ENCODE results near the gene FGD5.

FGD5 gene

GRCh38 chr3:14820156-14820555 lies 1.4 kb downstream of the FGD5 start:
- peaks cover 3% of the 10 kb centered on the region for H3K4me1 ChIP-seq (ENCODE audit: control insufficient read depth, insufficient read depth, low read length, poor library complexity, severe bottlenecking)
- peaks cover 14% of the 10 kb centered on the region for H3K36me3 ChIP-seq (ENCODE audit: control insufficient read depth, insufficient read depth, low read length)
- H3K27ac ChIP-seq (ENCODE audit: low read depth, low read length, severe bottlenecking) = no peak overlapping the region
- H3K9me3 ChIP-seq (ENCODE audit: control insufficient read depth, low read length) = no peaks in the 10 kb centered on the region
- H3K4me3 ChIP-seq (ENCODE audit: extremely low read depth, insufficient read depth, low read length, poor library complexity, severe bottlenecking) = no peak overlapping the region
- 86 to 97% methylated on average over 14 to 15 of the region's 17 CpGs for WGBS, 2 experiments (ENCODE audit: insufficient coverage in 2 of 2)

DNA sequence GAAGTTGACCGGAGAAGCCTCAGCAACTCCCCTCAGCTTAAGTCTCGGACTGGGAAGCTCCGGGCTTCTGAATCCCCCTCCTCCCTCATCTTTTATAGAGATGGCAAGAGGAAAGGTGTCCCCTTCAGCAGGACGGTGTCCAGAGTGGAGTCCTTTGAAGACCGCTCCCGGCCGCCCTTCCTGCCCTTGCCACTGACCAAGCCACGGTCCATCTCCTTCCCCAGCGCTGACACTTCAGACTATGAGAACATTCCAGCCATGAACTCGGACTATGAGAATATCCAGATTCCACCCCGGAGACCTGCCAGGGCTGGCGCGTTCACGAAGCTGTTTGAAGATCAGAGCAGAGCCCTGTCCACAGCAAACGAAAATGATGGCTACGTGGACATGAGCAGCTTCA lies 2.4 kb downstream of the FGD5 start:
- Histone ChIP-seq H3K4me3 (ENCODE audit: extremely low read depth, insufficient read depth, low read length, poor library complexity, severe bottlenecking) (no peak overlapping the region), H3K4me1 (ENCODE audit: control insufficient read depth, insufficient read depth, low read length, poor library complexity, severe bottlenecking) (peaks cover 3% of the 10 kb centered on the region), H3K9me3 (ENCODE audit: control insufficient read depth, low read length) (no peaks in the 10 kb centered on the region), H3K27ac (ENCODE audit: low read depth, low read length, severe bottlenecking) (no peak overlapping the region), H3K36me3 (ENCODE audit: control insufficient read depth, insufficient read depth, low read length) (peaks cover 14% of the 10 kb centered on the region)
- WGBS, 2 experiments (ENCODE audit: insufficient coverage in 2 of 2) = 96 to 97% methylated on average over 10 to 14 of the region's 16 CpGs

- 80 to 83% methylated on average over 1 of the region's 3 CpGs for WGBS, 2 experiments (ENCODE audit: insufficient coverage in 2 of 2)
- H3K9me3 ChIP-seq (ENCODE audit: control insufficient read depth, low read length) = no peaks in the 10 kb centered on the region
- no peak overlapping the region for H3K27ac ChIP-seq (ENCODE audit: low read depth, low read length, severe bottlenecking)
- H3K4me1 ChIP-seq (ENCODE audit: control insufficient read depth, insufficient read depth, low read length, poor library complexity, severe bottlenecking) = peaks cover 3% of the 10 kb centered on the region
- no peak overlapping the region for H3K4me3 ChIP-seq (ENCODE audit: extremely low read depth, insufficient read depth, low read length, poor library complexity, severe bottlenecking)
- H3K36me3 ChIP-seq (ENCODE audit: control insufficient read depth, insufficient read depth, low read length) = peaks cover 14% of the 10 kb centered on the region
Measured at GRCh38 chr3:14822134-14822533, 3.4 kb downstream of the FGD5 start.

- Histone ChIP-seq H3K9me3 (ENCODE audit: control insufficient read depth, low read length) (no peaks in the 10 kb centered on the region), H3K27ac (ENCODE audit: low read depth, low read length, severe bottlenecking) (no peak overlapping the region), H3K36me3 (ENCODE audit: control insufficient read depth, insufficient read depth, low read length) (peaks cover 18% of the 10 kb centered on the region), H3K4me1 (ENCODE audit: control insufficient read depth, insufficient read depth, low read length, poor library complexity, severe bottlenecking) (peaks cover 3% of the 10 kb centered on the region), H3K4me3 (ENCODE audit: extremely low read depth, insufficient read depth, low read length, poor library complexity, severe bottlenecking) (no peak overlapping the region)
- WGBS, 2 experiments (ENCODE audit: insufficient coverage in 2 of 2) = 41 to 66% methylated on average over 5 to 10 of the region's 12 CpGs
Measured at GRCh38 chr3:14822670-14823390, 4.1 kb downstream of the FGD5 start.

DNA sequence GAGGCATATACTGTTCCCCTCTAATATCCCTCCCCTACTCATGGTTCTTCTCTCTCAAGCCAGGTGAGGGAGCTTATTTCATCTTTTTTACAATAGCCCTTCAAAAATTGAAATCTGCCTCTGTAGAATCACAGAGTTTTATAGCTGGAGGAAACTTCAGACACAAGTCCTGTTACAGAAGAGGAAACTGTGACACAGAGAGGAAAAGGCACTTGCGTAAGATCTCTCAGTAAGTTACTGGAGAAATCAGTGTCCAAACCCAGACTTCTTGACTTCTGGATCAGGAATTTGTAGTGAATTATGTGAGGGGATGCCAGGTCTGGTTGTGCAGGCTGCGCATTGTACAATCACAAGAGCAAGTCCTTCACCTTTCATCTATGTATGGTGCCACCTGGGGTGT lies 4.6 kb downstream of the FGD5 start:
- Histone ChIP-seq H3K4me3 (ENCODE audit: extremely low read depth, insufficient read depth, low read length, poor library complexity, severe bottlenecking) (no peak overlapping the region), H3K27ac (ENCODE audit: low read depth, low read length, severe bottlenecking) (no peak overlapping the region), H3K36me3 (ENCODE audit: control insufficient read depth, insufficient read depth, low read length) (peaks cover 18% of the 10 kb centered on the region), H3K4me1 (ENCODE audit: control insufficient read depth, insufficient read depth, low read length, poor library complexity, severe bottlenecking) (peaks cover 3% of the 10 kb centered on the region), H3K9me3 (ENCODE audit: control insufficient read depth, low read length) (no peaks in the 10 kb centered on the region)
- 100% methylated on average over 1 to 2 of the region's 2 CpGs for WGBS, 2 experiments (ENCODE audit: insufficient coverage in 2 of 2)

DNA sequence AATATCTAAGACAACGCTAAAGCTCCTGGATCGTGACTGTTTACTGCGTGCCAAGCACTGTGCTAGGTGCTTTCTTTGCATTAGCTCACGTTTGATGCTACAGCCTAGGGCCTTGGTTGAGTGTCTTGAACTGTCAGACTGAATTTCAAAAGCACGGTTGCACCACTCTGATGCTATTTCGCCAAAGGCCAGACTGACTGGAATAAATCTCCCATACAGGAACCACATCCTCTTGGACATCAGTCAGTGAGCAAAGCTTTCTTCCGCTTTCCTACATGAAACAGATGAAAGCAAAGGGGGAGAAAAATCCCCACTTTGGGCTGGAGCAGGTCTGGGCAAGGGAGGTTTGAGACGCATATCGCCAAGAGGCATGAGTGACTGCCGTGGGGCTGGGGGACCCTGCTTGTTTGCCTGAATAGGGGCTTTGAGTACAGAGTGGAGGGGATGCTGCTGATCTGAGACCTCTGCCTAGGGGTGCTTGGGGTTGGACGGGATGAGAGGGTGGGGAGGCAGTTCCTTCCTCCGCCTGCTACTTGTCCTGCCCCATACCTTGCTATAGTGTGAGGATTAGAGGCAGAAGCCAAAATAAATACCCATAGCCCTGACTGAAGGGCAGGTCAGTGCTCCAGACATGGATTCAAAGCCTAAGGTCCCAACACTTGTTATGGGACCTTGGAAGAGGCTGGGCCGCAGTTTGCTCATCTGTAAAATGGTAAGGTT lies 5.3 kb downstream of the FGD5 start:
- Histone ChIP-seq H3K27ac (ENCODE audit: low read depth, low read length, severe bottlenecking) (no peak overlapping the region), H3K4me1 (ENCODE audit: control insufficient read depth, insufficient read depth, low read length, poor library complexity, severe bottlenecking) (peaks cover 3% of the 10 kb centered on the region), H3K36me3 (ENCODE audit: control insufficient read depth, insufficient read depth, low read length) (peaks cover 18% of the 10 kb centered on the region), H3K4me3 (ENCODE audit: extremely low read depth, insufficient read depth, low read length, poor library complexity, severe bottlenecking) (no peak overlapping the region), H3K9me3 (ENCODE audit: control insufficient read depth, low read length) (no peaks in the 10 kb centered on the region)
- 88 to 94% methylated on average over 7 to 10 of the region's 13 CpGs for WGBS, 2 experiments (ENCODE audit: insufficient coverage in 2 of 2)

DNA sequence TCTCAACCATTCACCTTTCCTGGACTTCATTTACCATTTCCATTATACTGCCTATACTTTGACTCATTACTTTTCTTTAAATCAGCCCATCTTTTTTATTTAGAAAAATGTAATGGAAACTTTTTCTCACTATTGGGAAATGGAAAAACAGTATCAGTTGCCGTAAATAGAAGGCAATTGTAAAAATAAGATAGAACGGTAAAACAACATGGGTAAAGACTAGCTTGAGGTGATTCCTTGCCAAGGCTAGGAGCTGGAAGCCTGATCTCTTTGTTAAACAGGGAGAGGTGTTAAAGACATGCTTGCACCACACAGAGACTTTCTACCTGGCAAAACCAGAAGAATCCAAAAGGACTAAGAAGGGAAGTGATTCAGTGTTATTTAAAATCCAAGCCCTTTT lies 5.9 kb downstream of the FGD5 start:
- Histone ChIP-seq H3K27ac (ENCODE audit: low read depth, low read length, severe bottlenecking) (no peak overlapping the region), H3K9me3 (ENCODE audit: control insufficient read depth, low read length) (no peaks in the 10 kb centered on the region), H3K4me1 (ENCODE audit: control insufficient read depth, insufficient read depth, low read length, poor library complexity, severe bottlenecking) (peaks cover 3% of the 10 kb centered on the region), H3K4me3 (ENCODE audit: extremely low read depth, insufficient read depth, low read length, poor library complexity, severe bottlenecking) (no peak overlapping the region), H3K36me3 (ENCODE audit: control insufficient read depth, insufficient read depth, low read length) (peaks cover 12% of the 10 kb centered on the region)
- 87 to 94% methylated on average over 2 of the region's 2 CpGs for WGBS, 2 experiments (ENCODE audit: insufficient coverage in 2 of 2)

GRCh38 chr3:14826069-14826468 lies 7.3 kb downstream of the FGD5 start:
- Histone ChIP-seq H3K27ac (ENCODE audit: low read depth, low read length, severe bottlenecking) (no peak overlapping the region), H3K36me3 (ENCODE audit: control insufficient read depth, insufficient read depth, low read length) (peaks cover 3% of the 10 kb centered on the region), H3K9me3 (ENCODE audit: control insufficient read depth, low read length) (no peaks in the 10 kb centered on the region), H3K4me1 (ENCODE audit: control insufficient read depth, insufficient read depth, low read length, poor library complexity, severe bottlenecking) (peaks cover 3% of the 10 kb centered on the region), H3K4me3 (ENCODE audit: extremely low read depth, insufficient read depth, low read length, poor library complexity, severe bottlenecking) (no peak overlapping the region)
- 82 to 96% methylated on average over 4 of the region's 4 CpGs for WGBS, 2 experiments (ENCODE audit: insufficient coverage in 2 of 2)

DNA sequence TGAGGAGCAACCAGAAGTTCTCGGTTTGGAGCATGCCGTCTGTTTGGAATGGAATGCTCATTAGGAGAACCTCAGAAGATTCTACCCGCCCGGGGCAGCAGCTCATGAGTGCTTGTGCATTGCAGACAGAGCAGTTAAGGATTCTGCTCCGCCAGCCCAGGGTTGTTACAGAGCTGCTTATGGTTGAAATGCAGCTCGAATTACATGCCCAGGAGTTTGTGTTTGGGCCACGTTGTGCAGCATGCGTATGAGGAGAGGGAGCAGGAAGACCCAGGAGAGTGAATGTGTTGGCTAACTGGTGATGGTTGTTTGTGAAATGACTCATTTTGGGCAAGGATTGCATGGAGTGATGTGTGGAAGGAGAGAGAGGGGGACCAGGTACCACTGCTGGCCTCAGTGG lies 9.0 kb downstream of the FGD5 start:
- 69 to 71% methylated on average over 8 of the region's 8 CpGs for WGBS, 2 experiments (ENCODE audit: insufficient coverage in 2 of 2)
- Histone ChIP-seq H3K9me3 (ENCODE audit: control insufficient read depth, low read length) (no peaks in the 10 kb centered on the region), H3K4me3 (ENCODE audit: extremely low read depth, insufficient read depth, low read length, poor library complexity, severe bottlenecking) (no peak overlapping the region), H3K4me1 (ENCODE audit: control insufficient read depth, insufficient read depth, low read length, poor library complexity, severe bottlenecking) (peaks cover 3% of the 10 kb centered on the region), H3K36me3 (ENCODE audit: control insufficient read depth, insufficient read depth, low read length) (peaks cover 3% of the 10 kb centered on the region), H3K27ac (ENCODE audit: low read depth, low read length, severe bottlenecking) (no peak overlapping the region)

GRCh38 chr3:14829811-14830210 lies 11.0 kb downstream of the FGD5 start:
- 60 to 61% methylated on average over 4 to 5 of the region's 5 CpGs for WGBS, 2 experiments (ENCODE audit: insufficient coverage in 2 of 2)

DNA sequence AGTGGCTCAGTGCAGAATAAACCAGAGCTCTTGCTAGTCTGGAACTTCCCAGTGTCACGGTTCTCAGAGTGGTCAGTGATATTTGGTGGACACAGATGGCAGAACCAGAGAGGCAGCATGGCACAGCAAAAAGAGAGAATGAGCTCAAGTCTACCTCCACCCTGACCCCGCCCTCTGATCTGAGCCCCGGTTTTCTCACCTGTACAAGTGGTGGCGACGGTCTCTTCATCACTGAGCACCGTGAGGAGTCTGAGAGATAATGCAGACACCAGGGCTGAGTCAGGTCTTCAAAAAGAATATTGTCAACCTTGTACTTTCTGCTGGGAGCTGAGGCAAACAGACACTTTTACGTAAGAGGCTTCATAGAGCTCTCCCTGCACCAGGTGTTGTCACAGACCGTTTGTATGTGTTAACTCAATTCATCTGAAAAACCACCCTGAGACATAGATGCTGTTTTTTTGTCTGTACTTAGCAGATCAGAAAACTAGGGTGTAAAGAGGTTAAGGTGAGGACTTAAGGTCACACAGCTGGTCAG lies 13.2 kb downstream of the FGD5 start:
- Histone ChIP-seq H3K36me3 (ENCODE audit: control insufficient read depth, insufficient read depth, low read length) (peaks cover 3% of the 10 kb centered on the region), H3K4me3 (ENCODE audit: extremely low read depth, insufficient read depth, low read length, poor library complexity, severe bottlenecking) (no peak overlapping the region), H3K4me1 (ENCODE audit: control insufficient read depth, insufficient read depth, low read length, poor library complexity, severe bottlenecking) (no peaks in the 10 kb centered on the region), H3K27ac (ENCODE audit: low read depth, low read length, severe bottlenecking) (no peak overlapping the region), H3K9me3 (ENCODE audit: control insufficient read depth, low read length) (no peaks in the 10 kb centered on the region)
- 81 to 84% methylated on average over 6 to 8 of the region's 8 CpGs for WGBS, 2 experiments (ENCODE audit: insufficient coverage in 2 of 2)

More at GRCh38 chr3:14829811-14830210, 11.0 kb downstream of the FGD5 start:
- no peak overlapping the region for H3K4me3 ChIP-seq (ENCODE audit: extremely low read depth, insufficient read depth, low read length, poor library complexity, severe bottlenecking)
- peaks cover 3% of the 10 kb centered on the region for H3K36me3 ChIP-seq (ENCODE audit: control insufficient read depth, insufficient read depth, low read length)
- no peak overlapping the region for H3K27ac ChIP-seq (ENCODE audit: low read depth, low read length, severe bottlenecking)
- H3K9me3 ChIP-seq (ENCODE audit: control insufficient read depth, low read length) = no peaks in the 10 kb centered on the region
- H3K4me1 ChIP-seq (ENCODE audit: control insufficient read depth, insufficient read depth, low read length, poor library complexity, severe bottlenecking) = no peaks in the 10 kb centered on the region

Measured in mesodermal cell (in vitro differentiated cells).